ENCODE data around the gene EHD4.

Gene EHD4

GRCh38 chr15:41933771-41934170, 38.6 kb downstream of the EHD4 start:
- Histone ChIP-seq H3K4me1 (ENCODE audit: control insufficient read depth, insufficient read depth, low read length) (peaks cover 15% of the 10 kb centered on the region), H3K4me3 (ENCODE audit: low read length in 2 of 2) (no peak overlapping the region), H3K27ac (ENCODE audit: low read length) (no peak overlapping the region), H3K27me3 (ENCODE audit: control insufficient read depth in 1 of 2, insufficient read depth in 2 of 2, low read length in 2 of 2) (no peaks in the 10 kb centered on the region), H3K36me3 (ENCODE audit: control insufficient read depth in 2 of 2, insufficient read depth in 2 of 2, low read length in 2 of 2) (peaks cover 0 to 2% of the 10 kb centered on the region in 2 donors), H3K9me3 (ENCODE audit: control insufficient read depth in 2 of 2, low read length in 2 of 2) (no peaks in the 10 kb centered on the region), H3K9ac (ENCODE audit: low read length in 2 of 2) (no peak overlapping the region)

GRCh38 chr15:41933326-41933725, 39.0 kb downstream of the EHD4 start:
- peak overlapping the region in 1 of 2 donors; percentile 21 for H3K9ac ChIP-seq (ENCODE audit: low read length in 2 of 2)
- H3K36me3 ChIP-seq (ENCODE audit: control insufficient read depth in 2 of 2, insufficient read depth in 2 of 2, low read length in 2 of 2), result peaks cover 0 to 2% of the 10 kb centered on the region in 2 donors
- H3K27me3 ChIP-seq (ENCODE audit: control insufficient read depth in 1 of 2, insufficient read depth in 2 of 2, low read length in 2 of 2), result no peaks in the 10 kb centered on the region
- no peak overlapping the region for H3K27ac ChIP-seq (ENCODE audit: low read length)
- H3K4me1 ChIP-seq (ENCODE audit: control insufficient read depth, insufficient read depth, low read length), result peaks cover 18% of the 10 kb centered on the region
- H3K9me3 ChIP-seq (ENCODE audit: control insufficient read depth in 2 of 2, low read length in 2 of 2), result no peaks in the 10 kb centered on the region
- no peak overlapping the region for H3K4me3 ChIP-seq (ENCODE audit: low read length in 2 of 2)

GRCh38 chr15:41932511-41933289, 39.7 kb downstream of the EHD4 start:
- H3K4me3 ChIP-seq (ENCODE audit: low read length in 2 of 2), result no peak overlapping the region
- peaks cover 24% of the 10 kb centered on the region for H3K4me1 ChIP-seq (ENCODE audit: control insufficient read depth, insufficient read depth, low read length)
- peaks cover 0 to 2% of the 10 kb centered on the region in 2 donors for H3K36me3 ChIP-seq (ENCODE audit: control insufficient read depth in 2 of 2, insufficient read depth in 2 of 2, low read length in 2 of 2)
- H3K27me3 ChIP-seq (ENCODE audit: control insufficient read depth in 1 of 2, insufficient read depth in 2 of 2, low read length in 2 of 2), result no peaks in the 10 kb centered on the region
- H3K27ac ChIP-seq (ENCODE audit: low read length), result no peak overlapping the region
- no peak overlapping the region for H3K9ac ChIP-seq (ENCODE audit: low read length in 2 of 2)
- H3K9me3 ChIP-seq (ENCODE audit: control insufficient read depth in 2 of 2, low read length in 2 of 2), result no peaks in the 10 kb centered on the region

- peaks cover 0 to 2% of the 10 kb centered on the region in 2 donors for H3K36me3 ChIP-seq (ENCODE audit: control insufficient read depth in 2 of 2, insufficient read depth in 2 of 2, low read length in 2 of 2)
- no peak overlapping the region for H3K9ac ChIP-seq (ENCODE audit: low read length in 2 of 2)
- no peaks in the 10 kb centered on the region for H3K9me3 ChIP-seq (ENCODE audit: control insufficient read depth in 2 of 2, low read length in 2 of 2)
- no peak overlapping the region for H3K27ac ChIP-seq (ENCODE audit: low read length)
- no peaks in the 10 kb centered on the region for H3K27me3 ChIP-seq (ENCODE audit: control insufficient read depth in 1 of 2, insufficient read depth in 2 of 2, low read length in 2 of 2)
- peaks cover 24% of the 10 kb centered on the region for H3K4me1 ChIP-seq (ENCODE audit: control insufficient read depth, insufficient read depth, low read length)
- H3K4me3 ChIP-seq (ENCODE audit: low read length in 2 of 2), result no peak overlapping the region
Observed at GRCh38 chr15:41932101-41932500, 40.3 kb downstream of the EHD4 start.

GRCh38 chr15:41930867-41931222, 41.5 kb downstream of the EHD4 start:
- Histone ChIP-seq H3K9ac (ENCODE audit: low read length in 2 of 2) (no peak overlapping the region), H3K4me3 (ENCODE audit: low read length in 2 of 2) (no peak overlapping the region), H3K36me3 (ENCODE audit: control insufficient read depth in 2 of 2, insufficient read depth in 2 of 2, low read length in 2 of 2) (peaks cover 0 to under 1% of the 10 kb centered on the region in 2 donors), H3K4me1 (ENCODE audit: control insufficient read depth, insufficient read depth, low read length) (peaks cover 28% of the 10 kb centered on the region), H3K27me3 (ENCODE audit: control insufficient read depth in 1 of 2, insufficient read depth in 2 of 2, low read length in 2 of 2) (no peaks in the 10 kb centered on the region), H3K27ac (ENCODE audit: low read length) (no peak overlapping the region), H3K9me3 (ENCODE audit: control insufficient read depth in 2 of 2, low read length in 2 of 2) (no peaks in the 10 kb centered on the region)

GRCh38 chr15:41930221-41930866, 42.0 kb downstream of the EHD4 start:
- H3K4me3 ChIP-seq (ENCODE audit: low read length in 2 of 2), result no peak overlapping the region
- no peaks in the 10 kb centered on the region for H3K27me3 ChIP-seq (ENCODE audit: control insufficient read depth in 1 of 2, insufficient read depth in 2 of 2, low read length in 2 of 2)
- H3K36me3 ChIP-seq (ENCODE audit: control insufficient read depth in 2 of 2, insufficient read depth in 2 of 2, low read length in 2 of 2), result no peaks in the 10 kb centered on the region
- H3K9ac ChIP-seq (ENCODE audit: low read length in 2 of 2), result no peak overlapping the region
- peaks cover 28% of the 10 kb centered on the region for H3K4me1 ChIP-seq (ENCODE audit: control insufficient read depth, insufficient read depth, low read length)
- H3K9me3 ChIP-seq (ENCODE audit: control insufficient read depth in 2 of 2, low read length in 2 of 2), result no peaks in the 10 kb centered on the region
- no peak overlapping the region for H3K27ac ChIP-seq (ENCODE audit: low read length)

GRCh38 chr15:41928637-41929620, 43.4 kb downstream of the EHD4 start:
- Histone ChIP-seq H3K9ac (ENCODE audit: low read length in 2 of 2) (peak overlapping the region in 1 of 2 donors; percentile 13), H3K4me1 (ENCODE audit: control insufficient read depth, insufficient read depth, low read length) (peaks cover 19% of the 10 kb centered on the region)

GRCh38 chr15:41928100-41928499, 44.3 kb downstream of the EHD4 start:
- Histone ChIP-seq H3K27ac (ENCODE audit: low read length) (no peak overlapping the region), H3K9ac (ENCODE audit: low read length in 2 of 2) (no peak overlapping the region), H3K4me1 (ENCODE audit: control insufficient read depth, insufficient read depth, low read length) (peaks cover 19% of the 10 kb centered on the region), H3K4me3 (ENCODE audit: low read length in 2 of 2) (no peak overlapping the region), H3K36me3 (ENCODE audit: control insufficient read depth in 2 of 2, insufficient read depth in 2 of 2, low read length in 2 of 2) (no peaks in the 10 kb centered on the region), H3K9me3 (ENCODE audit: control insufficient read depth in 2 of 2, low read length in 2 of 2) (no peaks in the 10 kb centered on the region), H3K27me3 (ENCODE audit: control insufficient read depth in 1 of 2, insufficient read depth in 2 of 2, low read length in 2 of 2) (no peaks in the 10 kb centered on the region)

More at GRCh38 chr15:41928637-41929620, 43.4 kb downstream of the EHD4 start:
- H3K4me3 ChIP-seq (ENCODE audit: low read length in 2 of 2), result peak overlapping the region in 1 of 2 donors; percentile 16
- H3K36me3 ChIP-seq (ENCODE audit: control insufficient read depth in 2 of 2, insufficient read depth in 2 of 2, low read length in 2 of 2), result no peaks in the 10 kb centered on the region
- no peaks in the 10 kb centered on the region for H3K9me3 ChIP-seq (ENCODE audit: control insufficient read depth in 2 of 2, low read length in 2 of 2)
- no peaks in the 10 kb centered on the region for H3K27me3 ChIP-seq (ENCODE audit: control insufficient read depth in 1 of 2, insufficient read depth in 2 of 2, low read length in 2 of 2)
- peak overlapping the region; percentile 31 for H3K27ac ChIP-seq (ENCODE audit: low read length)

- Histone ChIP-seq H3K9me3 (ENCODE audit: control insufficient read depth in 2 of 2, low read length in 2 of 2) (no peaks in the 10 kb centered on the region), H3K27ac (ENCODE audit: low read length) (no peak overlapping the region), H3K27me3 (ENCODE audit: control insufficient read depth in 1 of 2, insufficient read depth in 2 of 2, low read length in 2 of 2) (no peaks in the 10 kb centered on the region), H3K4me1 (ENCODE audit: control insufficient read depth, insufficient read depth, low read length) (peaks cover 19% of the 10 kb centered on the region), H3K4me3 (ENCODE audit: low read length in 2 of 2) (no peak overlapping the region), H3K36me3 (ENCODE audit: control insufficient read depth in 2 of 2, insufficient read depth in 2 of 2, low read length in 2 of 2) (no peaks in the 10 kb centered on the region), H3K9ac (ENCODE audit: low read length in 2 of 2) (no peak overlapping the region)
Observed at GRCh38 chr15:41927536-41927935, 44.8 kb downstream of the EHD4 start.

- no peak overlapping the region for H3K27ac ChIP-seq (ENCODE audit: low read length)
- H3K4me3 ChIP-seq (ENCODE audit: low read length in 2 of 2), result no peak overlapping the region
- no peak overlapping the region for H3K9ac ChIP-seq (ENCODE audit: low read length in 2 of 2)
- H3K27me3 ChIP-seq (ENCODE audit: control insufficient read depth in 1 of 2, insufficient read depth in 2 of 2, low read length in 2 of 2), result no peaks in the 10 kb centered on the region
- H3K9me3 ChIP-seq (ENCODE audit: control insufficient read depth in 2 of 2, low read length in 2 of 2), result no peaks in the 10 kb centered on the region
- peaks cover 24% of the 10 kb centered on the region for H3K4me1 ChIP-seq (ENCODE audit: control insufficient read depth, insufficient read depth, low read length)
- H3K36me3 ChIP-seq (ENCODE audit: control insufficient read depth in 2 of 2, insufficient read depth in 2 of 2, low read length in 2 of 2), result no peaks in the 10 kb centered on the region
Observed at GRCh38 chr15:41926185-41927056, 45.9 kb downstream of the EHD4 start.

Data from stomach smooth muscle (tissue), 2 donors.